ENCODE data around the gene RSPH3. TPM values are rescaled to one million over a fixed set of nuclear protein-coding genes. Genes with fewer than 3 reads are reported as not detected.

The RSPH3 gene
- total RNA-seq, 1 experiment from 2014 or later: 3.1 TPM

DNA sequence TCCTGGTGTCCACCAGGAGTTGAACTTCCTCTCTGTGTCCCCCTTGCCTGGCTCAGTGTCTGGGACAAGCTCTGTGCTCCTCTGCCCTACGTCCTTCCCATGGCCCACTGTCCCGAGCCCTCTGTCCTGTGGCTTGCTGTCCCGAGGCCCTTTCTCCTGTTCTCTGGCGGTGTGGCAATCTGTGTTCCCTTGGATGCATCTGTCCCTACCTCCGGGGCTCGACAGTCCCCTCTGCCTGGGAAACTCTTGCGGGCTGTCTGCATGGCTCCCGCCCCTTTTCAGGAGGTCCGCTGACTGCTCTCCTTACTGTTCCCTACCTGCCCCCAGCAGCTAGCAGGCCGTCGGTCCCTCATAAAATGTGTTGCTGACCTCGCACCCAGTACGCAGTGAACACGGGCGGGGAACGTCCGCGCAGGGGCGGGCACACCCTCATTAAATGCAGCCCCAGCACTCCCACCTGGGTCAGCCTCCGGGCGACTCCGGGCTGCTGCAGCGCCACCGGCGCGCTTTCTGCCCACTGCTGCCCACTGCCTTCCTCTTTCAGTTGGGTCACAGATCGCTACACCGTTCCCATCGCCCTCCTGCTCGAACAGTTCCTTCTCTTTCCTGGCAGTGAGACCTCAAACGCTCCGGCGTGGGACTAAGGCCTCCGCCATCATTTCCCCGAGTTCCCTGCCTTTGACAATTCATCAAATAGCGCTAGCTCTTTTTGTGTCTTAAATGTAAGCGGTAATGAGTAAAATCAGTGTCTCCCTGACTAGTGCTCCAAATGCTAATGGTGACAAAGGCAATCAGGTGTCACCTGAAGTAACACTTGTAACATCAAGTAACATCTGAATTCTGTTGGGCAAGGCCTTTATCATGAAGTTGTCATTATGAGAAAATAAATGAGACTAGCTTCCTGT lies 60.5 kb downstream of the RSPH3 start:
- H2AFZ ChIP-seq (ENCODE audit: low read length): no peak overlapping the region
- no peak for ATAC-seq
- no peak overlapping the region for H3K9ac ChIP-seq (ENCODE audit: low read length)

DNA sequence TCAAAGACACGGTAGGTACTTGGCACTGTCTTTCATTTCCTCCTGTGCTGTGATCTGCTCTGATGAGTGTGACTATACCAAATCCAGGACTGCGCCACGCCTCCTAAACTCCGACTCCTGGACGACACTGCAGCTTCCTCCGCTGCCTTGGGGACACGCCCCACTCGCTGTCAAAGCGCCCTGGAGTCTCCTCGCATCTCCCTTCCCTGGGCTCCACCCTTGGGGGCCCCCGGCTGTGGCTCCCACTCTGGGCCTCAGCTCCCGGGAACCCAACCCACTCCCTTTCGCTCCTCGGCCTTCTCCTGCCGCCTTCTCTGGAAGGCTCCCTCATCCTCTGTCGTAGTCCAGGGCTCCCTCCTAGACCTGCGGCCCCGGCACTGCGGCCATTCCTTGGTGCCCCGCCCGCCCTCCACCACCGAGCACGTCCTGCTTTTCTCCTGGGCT lies 61.2 kb downstream of the RSPH3 start:
- Histone ChIP-seq H3K9me2 (replicated peaks; ENCODE audit: low read length) (no peaks in the 10 kb centered on the region), H2AFZ (ENCODE audit: low read length) (no peak overlapping the region), H3K27me3 (ENCODE audit: low read length) (no peaks in the 10 kb centered on the region), H4K20me1 (ENCODE audit: low read length) (no peaks in the 10 kb centered on the region), H3K4me2 (ENCODE audit: low read length) (no peak overlapping the region), H3F3A (ENCODE audit: low read length, unreplicated experiment) (no peaks in the 10 kb centered on the region), H3K4me1 (ENCODE audit: insufficient read depth, low read length) (no peaks in the 10 kb centered on the region), H3K79me2 (ENCODE audit: low read length) (no peaks in the 10 kb centered on the region), H3K36me3 (ENCODE audit: low read depth, low read length) (no peaks in the 10 kb centered on the region), H3K9ac (ENCODE audit: low read length) (no peak overlapping the region), H3K9me3 (ENCODE audit: low read length) (no peaks in the 10 kb centered on the region), H3K4me3 (ENCODE audit: low read length) (no peak overlapping the region), H3K27ac (ENCODE audit: low read length) (no peak overlapping the region)
- ChIA-PET POLR2A (ENCODE audit: unreplicated experiment) (interaction anchor here (0.6 kb wide), 1 partner anchor 8 kb away, joined by 3 read pairs; no protein-coding TSS in a partner anchor), CTCF (no interaction called here)
- DNase-seq (no peak), ATAC-seq (no peak)
- TF ChIP-seq, protein P1, sequence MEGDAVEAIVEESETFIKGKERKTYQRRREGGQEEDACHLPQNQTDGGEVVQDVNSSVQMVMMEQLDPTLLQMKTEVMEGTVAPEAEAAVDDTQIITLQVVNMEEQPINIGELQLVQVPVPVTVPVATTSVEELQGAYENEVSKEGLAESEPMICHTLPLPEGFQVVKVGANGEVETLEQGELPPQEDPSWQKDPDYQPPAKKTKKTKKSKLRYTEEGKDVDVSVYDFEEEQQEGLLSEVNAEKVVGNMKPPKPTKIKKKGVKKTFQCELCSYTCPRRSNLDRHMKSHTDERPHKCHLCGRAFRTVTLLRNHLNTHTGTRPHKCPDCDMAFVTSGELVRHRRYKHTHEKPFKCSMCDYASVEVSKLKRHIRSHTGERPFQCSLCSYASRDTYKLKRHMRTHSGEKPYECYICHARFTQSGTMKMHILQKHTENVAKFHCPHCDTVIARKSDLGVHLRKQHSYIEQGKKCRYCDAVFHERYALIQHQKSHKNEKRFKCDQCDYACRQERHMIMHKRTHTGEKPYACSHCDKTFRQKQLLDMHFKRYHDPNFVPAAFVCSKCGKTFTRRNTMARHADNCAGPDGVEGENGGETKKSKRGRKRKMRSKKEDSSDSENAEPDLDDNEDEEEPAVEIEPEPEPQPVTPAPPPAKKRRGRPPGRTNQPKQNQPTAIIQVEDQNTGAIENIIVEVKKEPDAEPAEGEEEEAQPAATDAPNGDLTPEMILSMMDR (conservative IDR thresholded peaks at IDR 0.05; ENCODE audit: low read depth, low read length): no peak
- TF ChIP-seq EZH2 (IDR thresholded peaks at IDR 0.05; ENCODE audit: low read length, unreplicated experiment) (no peak), EZH2phosphoT487 (IDR thresholded peaks at IDR 0.05; ENCODE audit: borderline replicate concordance, low read length) (no peak)
- BruUV-seq (replicated peaks): no TSS peak
- intact Hi-C loops (cut with micrococcal nuclease): no loop called here

More for the DNA sequence above, 60.5 kb downstream of the RSPH3 start:
- no peak overlapping the region for H3K4me3 ChIP-seq (ENCODE audit: low read length)
- intact Hi-C loops (cut with micrococcal nuclease): no loop called here
- no peak overlapping the region for H3K4me2 ChIP-seq (ENCODE audit: low read length)
- CTCF ChIA-PET: no interaction called here
- TF ChIP-seq EZH2phosphoT487 (IDR thresholded peaks at IDR 0.05; ENCODE audit: borderline replicate concordance, low read length): no peak
- TF ChIP-seq EZH2 (IDR thresholded peaks at IDR 0.05; ENCODE audit: low read length, unreplicated experiment): no peak
- TF ChIP-seq, protein P1 (conservative IDR thresholded peaks at IDR 0.05; ENCODE audit: low read depth, low read length): no peak
- no peak overlapping the region for H3K27ac ChIP-seq (ENCODE audit: low read length)
- POLR2A ChIA-PET (ENCODE audit: unreplicated experiment): no interaction called here
- BruUV-seq (replicated peaks): no TSS peak
- no peaks in the 10 kb centered on the region for H3K79me2 ChIP-seq (ENCODE audit: low read length)
- H3K4me1 ChIP-seq (ENCODE audit: insufficient read depth, low read length): no peaks in the 10 kb centered on the region
- H3K9me3 ChIP-seq (ENCODE audit: low read length): no peaks in the 10 kb centered on the region
- no peaks in the 10 kb centered on the region for H4K20me1 ChIP-seq (ENCODE audit: low read length)
- H3K27me3 ChIP-seq (ENCODE audit: low read length): no peaks in the 10 kb centered on the region
- H3F3A ChIP-seq (ENCODE audit: low read length, unreplicated experiment): no peaks in the 10 kb centered on the region
- no peaks in the 10 kb centered on the region for H3K36me3 ChIP-seq (ENCODE audit: low read depth, low read length)
- no peaks in the 10 kb centered on the region for H3K9me2 ChIP-seq (replicated peaks; ENCODE audit: low read length)
- DNase-seq: no peak

DNA sequence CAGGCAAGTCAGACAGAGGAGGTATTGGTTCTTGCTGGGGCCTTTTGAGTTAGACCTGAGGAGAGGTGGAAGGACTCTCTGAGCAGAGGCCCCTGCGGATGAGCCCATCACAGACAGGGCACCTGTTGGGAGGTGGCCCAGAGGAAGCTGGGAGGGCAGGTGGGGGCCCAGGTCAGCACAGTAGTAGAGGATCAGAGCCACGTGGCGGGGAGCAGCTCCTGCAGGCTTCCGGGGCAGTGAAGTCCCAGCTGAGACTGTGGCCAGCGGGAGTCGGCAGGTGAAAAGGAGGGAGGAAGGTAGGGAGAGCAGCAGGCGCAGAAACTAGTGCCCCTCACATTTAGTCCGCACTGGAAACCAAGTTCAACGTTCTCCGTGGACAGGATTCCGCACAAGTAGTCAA lies 61.8 kb downstream of the RSPH3 start:
- BruUV-seq (replicated peaks): no TSS peak
- TF ChIP-seq, protein P1 (conservative IDR thresholded peaks at IDR 0.05; ENCODE audit: low read depth, low read length): no peak
- no peak for DNase-seq
- no peak overlapping the region for H3K4me2 ChIP-seq (ENCODE audit: low read length)
- intact Hi-C loops (cut with micrococcal nuclease): no loop called here
- H3K4me1 ChIP-seq (ENCODE audit: insufficient read depth, low read length): no peaks in the 10 kb centered on the region
- H2AFZ ChIP-seq (ENCODE audit: low read length): no peak overlapping the region
- H3K4me3 ChIP-seq (ENCODE audit: low read length): no peak overlapping the region
- CTCF ChIA-PET: no interaction called here
- no peaks in the 10 kb centered on the region for H4K20me1 ChIP-seq (ENCODE audit: low read length)
- ATAC-seq: no peak
- H3K27me3 ChIP-seq (ENCODE audit: low read length): no peaks in the 10 kb centered on the region
- H3K36me3 ChIP-seq (ENCODE audit: low read depth, low read length): no peaks in the 10 kb centered on the region
- no peak overlapping the region for H3K27ac ChIP-seq (ENCODE audit: low read length)
- H3K9me3 ChIP-seq (ENCODE audit: low read length): no peaks in the 10 kb centered on the region
- no peak overlapping the region for H3K9ac ChIP-seq (ENCODE audit: low read length)
- POLR2A ChIA-PET (ENCODE audit: unreplicated experiment): interaction anchor here (0.6 kb wide), 1 partner anchor 7 kb away, joined by 3 read pairs; no protein-coding TSS in a partner anchor
- H3F3A ChIP-seq (ENCODE audit: low read length, unreplicated experiment): no peaks in the 10 kb centered on the region
- H3K9me2 ChIP-seq (replicated peaks; ENCODE audit: low read length): no peaks in the 10 kb centered on the region
- no peaks in the 10 kb centered on the region for H3K79me2 ChIP-seq (ENCODE audit: low read length)

Data from PC-3 (cell line).